ENCODE results near the gene SRBD1. TPM values are rescaled to one million over a fixed set of nuclear protein-coding genes. Genes with fewer than 3 reads are reported as not detected.
A peak's percentile ranks its signal among the peaks of the same experiment; 100 is the strongest.

The SRBD1 gene
- total and polyA plus RNA-seq, 7 experiments from 2014 or later: 14.0 to 28.1 (median 19.6) TPM

- no peak for ATAC-seq
- Mint-ChIP-seq H3K36me3 (peaks cover 20 to 83% (median 38%) of the 10 kb centered on the region in 5 donors), H3K9me3 (peaks cover 0 to 2% (median 0%) of the 10 kb centered on the region in 11 donors), H3K27me3 (no peaks in the 10 kb centered on the region), H3K27ac (no peak overlapping the region), H3K4me3 (no peak overlapping the region), H3K4me1 (peaks cover 4 to 34% (median 10%) of the 10 kb centered on the region in 7 donors)
- H3K4me1 ChIP-seq (ENCODE audit: control insufficient read depth in 2 of 2, insufficient read depth in 2 of 2, low read length in 2 of 2): no peaks in the 10 kb centered on the region
- intact Hi-C loops (cut with micrococcal nuclease): no loop called here
- ChIA-PET CTCF (interaction anchor here (0.8 to 1.0 kb wide), 2 partner anchors 8 to 10 kb away, joined by 3 to 6 read pairs; no protein-coding TSS in a partner anchor), POLR2A (no interaction called here)
- no peak overlapping the region for H3K27ac ChIP-seq (ENCODE audit: low read depth, low read length)
- peaks cover 0 to 37% (median 0%) of the 10 kb centered on the region in 3 experiments for H3K36me3 ChIP-seq (ENCODE audit: control insufficient read depth in 2 of 3, insufficient read depth in 3 of 3, low read length in 3 of 3)
- H3K27me3 ChIP-seq (ENCODE audit: control insufficient read depth in 2 of 2, insufficient read depth in 2 of 2, low read length in 2 of 2): no peaks in the 10 kb centered on the region
- H3K4me3 ChIP-seq (ENCODE audit: low read length): no peak overlapping the region
- DNase-seq: no peak
- H3K9me3 ChIP-seq (ENCODE audit: control insufficient read depth in 2 of 3, low read length in 3 of 3): no peaks in the 10 kb centered on the region
These were observed 15.2 kb downstream of the SRBD1 start for GRCh38 chr2:45595721-45596435.

- Histone ChIP-seq H3K27me3 (ENCODE audit: control insufficient read depth in 2 of 2, insufficient read depth in 2 of 2, low read length in 2 of 2) (no peaks in the 10 kb centered on the region), H3K27ac (ENCODE audit: low read depth, low read length) (no peak overlapping the region), H3K4me1 (ENCODE audit: control insufficient read depth in 2 of 2, insufficient read depth in 2 of 2, low read length in 2 of 2) (peaks cover 0 to 5% of the 10 kb centered on the region in 2 donors), H3K36me3 (ENCODE audit: control insufficient read depth in 2 of 3, insufficient read depth in 3 of 3, low read length in 3 of 3) (peaks cover 0 to 4% (median 0%) of the 10 kb centered on the region in 3 experiments), H3K4me3 (ENCODE audit: low read length) (no peak overlapping the region), H3K9me3 (ENCODE audit: control insufficient read depth in 2 of 3, low read length in 3 of 3) (no peaks in the 10 kb centered on the region)
- peaks cover 20 to 50% (median 28%) of the 10 kb centered on the region in 7 donors for H3K4me1 Mint-ChIP-seq
- no peak for DNase-seq
- peaks cover 13 to 55% (median 40%) of the 10 kb centered on the region in 5 donors for H3K36me3 Mint-ChIP-seq
- ChIA-PET POLR2A (interaction anchor here (0.7 kb wide), 1 partner anchor 522 kb away, joined by 3 read pairs; no protein-coding TSS in a partner anchor), CTCF (no interaction called here)
- no peak for ATAC-seq
- no peaks in the 10 kb centered on the region for H3K27me3 Mint-ChIP-seq
- peak overlapping the region in 1 of 9 donors; percentile 70 for H3K27ac Mint-ChIP-seq
- intact Hi-C loops (cut with micrococcal nuclease): no loop called here
- no peak overlapping the region for H3K4me3 Mint-ChIP-seq
- H3K9me3 Mint-ChIP-seq: peaks cover 0 to 2% (median 0%) of the 10 kb centered on the region in 11 donors
These were observed 20.0 kb downstream of the SRBD1 start for GRCh38 chr2:45591073-45591472.

- ChIA-PET POLR2A (interaction anchor here (1.5 kb wide), 1 partner anchor 22 kb away, joined by 3 read pairs; no protein-coding TSS in a partner anchor), CTCF (interaction anchor here (1.2 kb wide), 1 partner anchor 15 kb away, joined by 3 read pairs; no protein-coding TSS in a partner anchor)
- peaks cover 0 to 5% of the 10 kb centered on the region in 2 donors for H3K4me1 ChIP-seq (ENCODE audit: control insufficient read depth in 2 of 2, insufficient read depth in 2 of 2, low read length in 2 of 2)
- no peak overlapping the region for H3K4me3 ChIP-seq (ENCODE audit: low read length)
- Mint-ChIP-seq H3K4me3 (no peak overlapping the region), H3K4me1 (peaks cover 19 to 40% (median 28%) of the 10 kb centered on the region in 7 donors), H3K27me3 (no peaks in the 10 kb centered on the region), H3K9me3 (peaks cover 0 to 2% (median 0%) of the 10 kb centered on the region in 11 donors), H3K36me3 (peaks cover 8 to 32% (median 28%) of the 10 kb centered on the region in 5 donors), H3K27ac (peak overlapping the region in 4 of 9 donors; percentile 0 to 3 (median 0))
- H3K27ac ChIP-seq (ENCODE audit: low read depth, low read length): no peak overlapping the region
- no peak for ATAC-seq
- intact Hi-C loops (cut with micrococcal nuclease): no loop called here
- H3K27me3 ChIP-seq (ENCODE audit: control insufficient read depth in 2 of 2, insufficient read depth in 2 of 2, low read length in 2 of 2): no peaks in the 10 kb centered on the region
- H3K36me3 ChIP-seq (ENCODE audit: control insufficient read depth in 2 of 3, insufficient read depth in 3 of 3, low read length in 3 of 3): peaks cover 0 to 4% (median 0%) of the 10 kb centered on the region in 3 experiments
- H3K9me3 ChIP-seq (ENCODE audit: control insufficient read depth in 2 of 3, low read length in 3 of 3): no peaks in the 10 kb centered on the region
- DNase-seq: no peak
These were observed 22.8 kb downstream of the SRBD1 start for GRCh38 chr2:45588158-45588829.

GRCh38 chr2:45586600-45586999 lies 24.5 kb downstream of the SRBD1 start:
- H3K4me1 Mint-ChIP-seq: peaks cover 18 to 39% (median 28%) of the 10 kb centered on the region in 7 donors
- ATAC-seq (no peak), DNase-seq (no peak)
- no peak overlapping the region for H3K4me3 ChIP-seq (ENCODE audit: low read length)
- H3K27ac Mint-ChIP-seq: no peak overlapping the region
- H3K4me1 ChIP-seq (ENCODE audit: control insufficient read depth in 2 of 2, insufficient read depth in 2 of 2, low read length in 2 of 2): peaks cover 0 to 5% of the 10 kb centered on the region in 2 donors
- ChIA-PET POLR2A (interaction anchor here (1.0 to 1.1 kb wide), 2 partner anchors 19 to 22 kb away, joined by 3 to 4 read pairs; no protein-coding TSS in a partner anchor), CTCF (interaction anchor here (0.9 kb wide), 1 partner anchor 28 kb away, joined by 7 read pairs; no protein-coding TSS in a partner anchor)
- no peaks in the 10 kb centered on the region for H3K36me3 ChIP-seq (ENCODE audit: control insufficient read depth in 2 of 3, insufficient read depth in 3 of 3, low read length in 3 of 3)
- H3K27me3 Mint-ChIP-seq: no peaks in the 10 kb centered on the region
- intact Hi-C loops (cut with micrococcal nuclease): no loop called here
- no peaks in the 10 kb centered on the region for H3K9me3 Mint-ChIP-seq
- H3K4me3 Mint-ChIP-seq: no peak overlapping the region
- H3K27ac ChIP-seq (ENCODE audit: low read depth, low read length): no peak overlapping the region
- H3K36me3 Mint-ChIP-seq: peaks cover 8 to 30% (median 17%) of the 10 kb centered on the region in 5 donors
- no peaks in the 10 kb centered on the region for H3K9me3 ChIP-seq (ENCODE audit: control insufficient read depth in 2 of 3, low read length in 3 of 3)
- no peaks in the 10 kb centered on the region for H3K27me3 ChIP-seq (ENCODE audit: control insufficient read depth in 2 of 2, insufficient read depth in 2 of 2, low read length in 2 of 2)

- DNase-seq: peak in 4 of 9 donors; percentile 19 to 31 (median 26)
- Histone ChIP-seq H3K4me3 (ENCODE audit: low read length) (no peak overlapping the region), H3K36me3 (ENCODE audit: control insufficient read depth in 2 of 3, insufficient read depth in 3 of 3, low read length in 3 of 3) (no peaks in the 10 kb centered on the region), H3K4me1 (ENCODE audit: control insufficient read depth in 2 of 2, insufficient read depth in 2 of 2, low read length in 2 of 2) (peaks cover 0 to 5% of the 10 kb centered on the region in 2 donors), H3K9me3 (ENCODE audit: control insufficient read depth in 2 of 3, low read length in 3 of 3) (no peaks in the 10 kb centered on the region), H3K27me3 (ENCODE audit: control insufficient read depth in 2 of 2, insufficient read depth in 2 of 2, low read length in 2 of 2) (no peaks in the 10 kb centered on the region), H3K27ac (ENCODE audit: low read depth, low read length) (no peak overlapping the region)
- no peak overlapping the region for H3K4me3 Mint-ChIP-seq
- H3K27ac Mint-ChIP-seq: no peak overlapping the region
- peaks cover 15 to 31% (median 25%) of the 10 kb centered on the region in 7 donors for H3K4me1 Mint-ChIP-seq
- no peaks in the 10 kb centered on the region for H3K27me3 Mint-ChIP-seq
- no peaks in the 10 kb centered on the region for H3K9me3 Mint-ChIP-seq
- ChIA-PET CTCF (interaction anchor here (1.1 kb wide), 1 partner anchor 11 kb away, joined by 6 read pairs; no protein-coding TSS in a partner anchor), POLR2A (no interaction called here)
- peak; percentile 84 for ATAC-seq
- intact Hi-C loops (cut with micrococcal nuclease): loop anchor here (1.0 to 2.0 kb wide), 5 partner anchors 17 to 193 kb away; no protein-coding TSS in a partner anchor
- peaks cover 7 to 22% (median 15%) of the 10 kb centered on the region in 5 donors for H3K36me3 Mint-ChIP-seq
These were observed 25.7 kb downstream of the SRBD1 start for GRCh38 chr2:45585267-45585861.

- POLR2A ChIA-PET: no interaction called here
- no peaks in the 10 kb centered on the region for H3K9me3 Mint-ChIP-seq
- H3K36me3 Mint-ChIP-seq: peaks cover 6 to 14% (median 7%) of the 10 kb centered on the region in 5 donors
- no peak overlapping the region for H3K27ac Mint-ChIP-seq
- peaks cover 10 to 17% (median 13%) of the 10 kb centered on the region in 7 donors for H3K4me1 Mint-ChIP-seq
- Histone ChIP-seq H3K9me3 (ENCODE audit: control insufficient read depth in 2 of 3, low read length in 3 of 3) (no peaks in the 10 kb centered on the region), H3K36me3 (ENCODE audit: control insufficient read depth in 2 of 3, insufficient read depth in 3 of 3, low read length in 3 of 3) (no peaks in the 10 kb centered on the region), H3K27ac (ENCODE audit: low read depth, low read length) (no peak overlapping the region), H3K4me1 (ENCODE audit: control insufficient read depth in 2 of 2, insufficient read depth in 2 of 2, low read length in 2 of 2) (peaks cover 0 to 5% of the 10 kb centered on the region in 2 donors), H3K27me3 (ENCODE audit: control insufficient read depth in 2 of 2, insufficient read depth in 2 of 2, low read length in 2 of 2) (no peaks in the 10 kb centered on the region), H3K4me3 (ENCODE audit: low read length) (no peak overlapping the region)
- intact Hi-C loops (cut with micrococcal nuclease): loop anchor here (2.0 kb wide), 3 partner anchors 15 to 195 kb away; no protein-coding TSS in a partner anchor
- no peak overlapping the region for H3K4me3 Mint-ChIP-seq
- CTCF ChIA-PET: interaction anchor here (0.7 to 0.8 kb wide), 2 partner anchors 8 to 26 kb away, joined by 3 read pairs; no protein-coding TSS in a partner anchor
- no peaks in the 10 kb centered on the region for H3K27me3 Mint-ChIP-seq
- no peak for ATAC-seq
- DNase-seq: no peak
These were observed 27.1 kb downstream of the SRBD1 start for GRCh38 chr2:45583977-45584376.

Measured in naive thymus-derived CD4-positive, alpha-beta T cell (primary cell).